Stimulated activated CD4-positive, alpha-beta T cell treated with anti-CD3 and anti-CD28 coated beads, Interleukin-15, amount 100 ng/mL, for 24 hours (primary cell): Measurements from ENCODE around the gene C6orf58.

Experiments used
- DNase-seq: peaks from one replicate; pipeline ENCODE4 v3.0.0-alpha.2; 2020

The C6orf58 gene

DNA sequence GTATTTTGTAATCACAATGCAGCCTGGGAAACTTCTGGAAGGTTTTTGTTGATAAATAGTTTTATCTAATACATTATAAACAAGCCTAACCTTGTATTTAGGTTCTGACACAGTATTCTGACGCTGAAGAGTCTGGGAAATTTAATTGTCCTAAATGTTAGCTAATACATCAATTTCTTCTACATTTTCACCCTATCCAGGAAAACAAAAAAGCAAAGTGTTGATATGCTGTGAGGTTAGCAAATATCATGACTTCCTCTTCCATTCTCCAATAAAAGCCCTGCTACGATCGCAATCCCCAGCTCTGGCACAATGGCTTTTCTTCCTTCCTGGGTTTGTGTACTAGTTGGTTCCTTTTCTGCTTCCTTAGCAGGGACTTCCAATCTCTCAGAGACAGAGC lies at the start of gene C6orf58:
TSS of gene C6orf58 (plus strand) at position 301 of the 400 bp plus-strand sequence. CDS start at position 313, 12 bp downstream.
- DNase-seq = no peak

DNA sequence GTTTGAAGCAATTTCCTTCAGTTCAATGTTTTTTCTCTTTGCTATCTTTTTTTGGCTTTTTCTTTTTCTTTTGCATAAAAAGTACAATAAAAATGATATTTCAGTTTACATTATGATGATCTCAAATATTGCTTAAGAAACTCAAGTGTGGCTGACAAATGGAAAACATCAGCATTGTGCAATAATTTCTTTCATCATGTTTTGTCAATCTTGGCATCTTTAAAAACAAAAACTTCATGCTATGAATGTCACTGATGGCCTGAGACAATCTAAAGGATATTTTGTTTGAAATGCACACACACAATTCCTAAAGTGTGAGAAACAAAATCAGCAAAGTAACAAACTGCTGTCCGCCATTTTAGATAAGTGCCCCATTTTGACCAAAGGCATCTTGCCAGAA lies 44.0 kb upstream of the C6orf58 start:
- no peak for DNase-seq

DNA sequence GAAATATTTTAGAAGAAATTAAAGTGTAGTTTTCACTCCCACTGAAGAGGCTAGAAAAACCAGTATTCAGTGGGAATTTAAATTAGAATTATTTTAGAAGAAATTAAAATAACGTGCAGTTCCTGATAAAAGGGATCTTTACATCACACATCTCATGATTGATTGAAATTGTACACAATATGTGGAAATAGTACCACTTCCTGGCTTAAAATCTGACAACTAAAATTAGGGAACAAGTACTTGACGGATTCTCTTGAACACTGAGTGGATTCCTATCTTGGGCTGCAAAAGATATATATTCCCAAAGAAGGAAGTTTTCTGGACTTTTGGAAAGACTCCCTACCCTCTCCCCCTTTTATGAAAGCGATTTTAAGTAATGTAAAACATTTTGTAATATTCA lies 43.2 kb upstream of the C6orf58 start:
- no peak for DNase-seq

DNA sequence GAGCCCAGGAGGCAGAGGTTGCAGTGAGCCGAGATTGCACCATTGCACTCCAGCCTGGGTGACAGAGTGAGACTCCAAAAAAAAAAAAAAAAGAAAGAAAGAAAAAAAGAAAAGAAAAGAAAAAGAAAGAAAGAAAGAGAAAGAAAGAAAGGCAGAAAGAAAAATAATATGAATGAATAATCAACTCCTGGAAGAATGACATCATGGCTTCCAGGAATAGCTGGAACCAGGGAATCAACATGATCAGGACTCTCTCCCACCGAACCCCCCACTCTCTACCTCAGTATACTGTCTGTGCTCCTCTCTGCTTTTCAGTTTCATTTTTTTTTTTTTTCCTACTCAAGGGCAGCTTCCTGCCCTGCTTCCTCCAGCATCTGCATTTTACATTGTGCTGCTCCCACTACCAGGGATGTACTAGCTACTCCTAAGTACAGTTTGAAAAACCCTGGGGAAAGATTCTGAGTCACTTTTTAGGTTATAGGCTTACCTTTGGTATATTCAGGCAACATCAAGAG lies 38.2 kb upstream of the C6orf58 start:
- no peak for DNase-seq

DNA sequence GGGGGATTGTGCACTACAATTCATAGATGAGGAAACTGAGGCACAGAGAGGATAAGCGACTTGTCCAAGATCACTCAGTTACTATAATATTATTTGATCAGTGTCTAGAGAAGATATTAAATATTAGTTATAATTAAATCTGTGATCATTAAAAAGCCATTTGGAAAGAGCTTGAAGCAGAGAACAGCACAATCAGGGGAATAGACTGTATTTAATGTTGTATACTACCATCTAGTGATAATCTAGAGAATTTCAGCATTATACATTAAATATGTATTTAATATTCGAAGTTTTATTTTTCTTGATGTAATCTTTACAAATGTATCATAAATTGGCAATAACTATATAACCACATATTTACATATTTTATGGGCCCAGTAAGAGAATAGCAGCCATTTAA lies 37.7 kb upstream of the C6orf58 start:
- DNase-seq = no peak

DNA sequence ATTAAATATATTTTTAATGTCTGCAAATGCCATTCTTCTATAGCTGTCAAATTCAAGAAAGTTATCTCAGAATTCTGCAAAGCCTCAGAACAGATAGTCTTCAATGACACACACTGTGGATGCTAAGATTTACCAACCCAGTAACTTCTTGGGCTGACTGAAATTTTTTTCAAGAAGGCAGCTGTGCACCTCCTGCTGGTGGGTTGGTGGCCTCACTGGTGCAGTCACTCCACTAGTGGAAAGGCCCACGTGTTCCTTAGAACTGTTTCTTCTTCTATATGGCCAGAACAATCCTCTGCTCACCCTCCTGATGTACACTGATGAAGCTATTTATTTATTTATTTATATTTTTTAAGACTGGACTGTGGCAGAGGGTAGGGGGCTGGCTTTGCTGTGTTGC lies 29.8 kb upstream of the C6orf58 start:
- DNase-seq = peak; percentile 36

DNA sequence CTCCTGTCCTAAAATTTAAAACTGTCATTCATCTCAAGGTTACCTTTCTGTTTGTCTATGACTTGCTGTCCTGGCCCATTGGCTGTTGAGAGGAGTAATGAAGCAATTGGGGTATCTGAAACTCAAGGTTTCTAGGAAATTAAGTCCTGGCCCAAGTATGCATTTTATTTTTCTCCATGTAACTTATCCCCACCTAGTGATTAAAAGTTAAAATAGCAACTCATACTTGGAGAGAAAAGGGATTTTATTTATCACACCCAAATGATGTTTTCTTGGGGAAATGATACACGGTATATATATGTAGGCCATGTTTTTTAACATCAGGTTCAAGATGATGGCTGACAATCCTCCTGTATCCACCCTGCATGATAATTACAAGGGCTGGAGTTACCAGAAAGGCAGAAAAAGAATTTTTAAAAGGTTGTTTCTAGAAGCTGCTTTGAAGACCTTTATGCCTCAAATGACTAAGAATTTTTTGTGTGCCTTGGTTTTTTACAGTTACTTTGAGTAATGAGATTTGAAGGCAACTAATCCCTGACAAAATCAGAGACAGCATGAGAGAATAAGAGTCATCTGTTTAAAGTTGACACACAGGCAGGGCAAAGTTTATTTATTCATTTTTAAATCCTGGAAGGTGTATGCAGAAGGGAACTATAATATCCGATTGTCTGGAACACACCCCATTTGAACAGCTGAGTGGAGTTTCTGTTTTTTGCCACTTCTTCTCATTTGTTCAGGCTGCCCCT lies 28.9 kb upstream of the C6orf58 start:
- DNase-seq = no peak

DNA sequence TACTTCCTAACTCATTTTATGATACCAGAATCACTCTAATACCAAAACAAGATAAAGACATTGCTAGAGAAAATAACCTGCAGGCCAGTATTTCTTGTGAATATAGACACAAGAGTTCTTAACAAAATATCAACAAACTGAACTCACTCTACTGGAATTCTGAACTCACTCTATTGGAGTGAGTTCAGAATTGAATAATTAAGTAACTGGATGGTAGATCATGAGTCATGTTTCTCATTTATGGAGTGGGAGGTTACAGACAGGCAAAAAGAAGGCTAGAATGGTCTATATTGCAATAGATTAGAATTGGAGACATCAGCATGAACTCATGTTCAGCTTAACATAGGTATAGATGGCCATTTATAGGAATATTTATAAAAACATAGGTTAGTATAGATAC lies 26.6 kb upstream of the C6orf58 start:
- DNase-seq = no peak

DNA sequence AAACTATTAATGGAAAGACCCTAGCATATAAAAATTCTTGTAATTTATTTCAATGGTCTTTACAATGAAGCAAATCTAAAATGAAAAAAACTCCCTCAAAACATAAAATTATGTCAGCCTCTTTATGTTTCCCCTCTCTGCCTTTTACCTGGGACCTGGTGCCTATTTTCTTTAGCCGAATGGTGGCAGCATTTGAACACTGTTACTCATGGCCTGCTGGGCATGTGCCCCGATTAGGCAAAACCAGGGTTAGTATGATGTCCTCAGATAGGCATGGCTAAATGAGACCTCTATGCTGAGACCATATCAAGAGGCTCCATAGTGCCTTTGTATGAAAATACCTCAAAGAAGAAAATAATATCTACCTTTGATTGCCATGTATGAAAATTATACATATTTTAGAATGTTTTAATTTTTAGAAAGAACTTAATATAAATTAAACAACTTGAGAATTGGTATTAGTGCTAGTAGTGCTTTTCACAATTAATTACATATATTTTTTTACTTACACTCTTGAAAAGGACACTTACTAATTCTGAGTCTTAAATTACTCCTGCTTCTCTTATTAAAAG lies 22.5 kb upstream of the C6orf58 start:
- DNase-seq = peak; percentile 11

DNA sequence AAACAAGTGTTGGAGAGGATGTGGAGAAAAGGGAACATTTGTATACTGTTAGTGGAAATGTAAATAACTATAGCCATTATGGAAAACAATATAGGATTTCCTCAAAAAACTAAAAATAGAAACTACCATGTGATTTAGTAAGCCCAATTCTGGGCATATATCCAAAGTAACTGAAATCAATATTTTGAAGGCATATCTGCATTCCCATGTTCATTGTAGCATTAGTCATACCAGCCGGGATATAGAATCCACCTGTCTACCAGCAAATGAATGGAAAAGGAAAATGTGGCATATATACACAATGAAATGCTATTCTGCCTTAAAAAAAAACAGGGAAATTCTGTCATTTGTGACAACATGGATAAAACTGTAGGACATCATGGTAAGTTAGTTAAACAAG lies 15.3 kb upstream of the C6orf58 start:
- DNase-seq = no peak

DNA sequence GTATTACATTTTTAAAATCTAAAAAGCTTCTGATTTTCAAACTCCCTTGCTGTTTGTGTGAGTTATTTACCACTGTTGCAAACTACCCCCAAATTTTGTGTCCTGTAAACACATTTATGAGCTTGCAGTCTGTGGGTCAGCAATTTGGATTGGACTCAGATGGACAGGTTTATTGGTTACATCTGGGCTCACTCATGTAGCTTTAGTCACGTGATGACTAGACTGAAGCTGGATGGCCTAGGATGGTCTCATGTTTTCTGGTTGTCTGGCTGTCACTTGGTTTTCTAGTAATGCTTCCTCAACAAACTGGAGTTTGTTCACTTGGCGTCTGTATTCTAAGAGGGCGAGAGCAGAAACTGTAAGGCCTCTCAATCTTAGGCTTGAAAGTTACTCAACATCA lies 12.2 kb upstream of the C6orf58 start:
- DNase-seq = no peak

DNA sequence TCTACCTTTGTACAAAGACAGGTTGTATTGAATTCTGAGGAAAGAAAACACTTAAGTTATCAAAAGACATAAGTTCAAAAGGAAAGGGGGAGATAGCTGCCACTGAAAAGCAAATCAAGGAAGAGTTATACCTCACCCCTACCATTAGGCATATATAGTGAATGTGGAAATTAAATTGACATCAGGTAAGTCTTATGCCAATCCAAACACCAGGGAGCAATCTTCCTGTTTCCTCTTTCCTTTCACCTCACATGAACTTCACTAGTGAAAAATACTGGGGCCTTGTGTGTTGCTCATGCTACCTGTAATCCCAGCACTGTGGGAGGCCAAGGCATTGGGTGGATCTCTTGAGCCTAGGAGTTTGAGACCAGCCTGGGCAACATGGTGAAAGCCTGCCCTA lies 10.9 kb upstream of the C6orf58 start:
- no peak for DNase-seq

DNA sequence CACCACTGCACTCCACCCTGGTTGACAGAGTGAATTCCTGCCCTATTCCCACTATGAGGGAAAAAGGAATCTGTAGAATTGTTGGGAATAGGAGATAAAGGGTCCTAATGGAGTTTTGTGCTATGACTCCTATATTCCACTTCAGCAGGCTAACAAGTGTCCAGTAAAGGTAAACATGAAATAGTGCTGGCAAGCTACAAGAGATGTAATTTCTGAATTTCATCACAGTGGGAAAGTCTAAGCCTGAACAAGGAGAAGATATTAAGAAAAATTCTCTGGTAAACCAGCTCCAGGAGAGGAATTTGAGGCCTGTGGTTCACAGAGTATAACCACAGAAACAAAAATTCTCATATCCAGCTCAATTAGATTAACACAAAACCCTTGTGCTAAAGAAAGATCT lies 10.3 kb upstream of the C6orf58 start:
- DNase-seq = no peak

DNA sequence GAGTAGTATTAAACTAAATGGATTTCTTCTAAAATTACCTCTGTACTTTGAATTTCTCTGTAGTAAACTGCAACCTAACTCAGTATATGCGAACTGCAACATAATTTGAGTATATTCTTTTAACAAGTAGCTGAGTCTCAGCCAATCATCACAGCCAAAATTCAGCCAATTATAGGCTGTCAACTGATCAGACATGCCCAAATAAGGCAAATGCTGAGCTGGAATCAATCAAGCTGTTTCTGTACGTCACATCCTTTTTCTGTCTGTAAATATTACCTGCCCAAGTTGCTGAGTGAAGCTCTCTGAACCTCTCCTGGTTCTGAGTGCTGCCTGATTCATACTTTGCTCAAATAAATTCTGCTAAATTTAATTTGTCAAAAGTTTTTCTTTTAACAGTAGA lies 9.5 kb upstream of the C6orf58 start:
- no peak for DNase-seq

DNA sequence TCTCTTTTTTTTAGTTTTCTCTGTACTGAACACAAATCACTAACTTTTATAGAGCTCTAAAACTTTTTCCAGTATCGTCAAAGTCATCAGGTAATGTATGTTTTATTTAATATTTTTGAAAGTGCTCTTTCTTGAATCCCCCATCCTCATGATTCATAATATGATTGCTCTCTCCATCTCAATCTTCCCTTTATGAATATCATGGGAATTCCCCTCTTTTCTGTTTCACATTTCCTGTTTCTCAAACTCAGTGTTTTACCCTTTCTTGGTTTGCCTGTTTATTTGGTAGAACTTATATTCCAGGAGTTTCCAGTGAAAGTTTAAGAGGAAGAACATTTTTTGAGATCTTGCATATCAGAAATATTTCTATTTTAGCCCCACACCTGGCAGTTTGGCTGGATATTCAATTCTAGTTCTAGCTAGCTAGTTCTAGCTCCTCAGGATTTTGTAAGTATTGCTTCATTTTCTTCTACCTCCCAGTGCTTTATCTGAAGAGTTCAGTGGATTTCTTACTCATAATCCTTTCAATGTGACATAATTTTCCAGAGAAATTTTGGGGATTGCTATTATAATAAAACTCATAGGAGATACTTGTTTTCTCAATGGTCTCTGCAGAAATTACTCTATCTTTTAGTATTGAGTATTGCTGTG lies 6.1 kb upstream of the C6orf58 start:
- DNase-seq = no peak

DNA sequence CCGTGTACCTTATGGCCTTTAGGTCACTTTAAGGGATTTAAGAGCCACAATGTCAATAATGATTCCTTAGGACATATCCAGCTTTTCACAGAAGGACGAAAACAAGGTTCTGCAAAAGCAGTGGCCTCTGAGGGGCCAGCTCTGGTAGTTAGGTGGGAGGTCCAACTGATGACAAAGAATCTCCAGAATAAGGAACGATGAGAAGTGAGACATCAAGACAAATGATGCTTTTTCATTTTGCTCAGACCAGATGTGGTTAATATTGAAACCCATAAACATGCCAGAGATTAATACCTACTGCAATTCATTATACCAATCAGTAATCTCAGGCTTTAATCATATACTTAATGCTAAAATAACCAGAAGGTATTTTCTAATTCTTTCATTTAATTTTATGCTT lies 1.9 kb downstream of the C6orf58 start:
- no peak for DNase-seq

DNA sequence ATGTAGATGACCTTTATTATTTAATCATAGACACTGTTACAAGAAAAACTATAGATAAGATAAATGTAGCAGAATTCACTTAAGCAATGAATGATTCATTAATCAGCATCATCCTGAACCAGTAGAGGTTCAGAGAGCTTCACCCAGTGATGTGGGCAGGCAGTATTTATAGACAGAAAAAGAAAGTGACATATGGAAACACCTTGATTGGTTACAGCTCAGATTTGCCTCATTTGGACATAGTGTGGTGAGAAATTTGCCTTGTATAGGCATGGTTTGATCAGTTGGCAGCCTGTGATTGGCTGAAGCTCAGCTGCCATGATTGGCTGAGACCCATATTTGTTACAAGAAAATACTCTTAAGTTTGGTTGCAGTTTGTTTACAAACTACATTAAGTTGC lies 4.6 kb downstream of the C6orf58 start:
- no peak for DNase-seq

DNA sequence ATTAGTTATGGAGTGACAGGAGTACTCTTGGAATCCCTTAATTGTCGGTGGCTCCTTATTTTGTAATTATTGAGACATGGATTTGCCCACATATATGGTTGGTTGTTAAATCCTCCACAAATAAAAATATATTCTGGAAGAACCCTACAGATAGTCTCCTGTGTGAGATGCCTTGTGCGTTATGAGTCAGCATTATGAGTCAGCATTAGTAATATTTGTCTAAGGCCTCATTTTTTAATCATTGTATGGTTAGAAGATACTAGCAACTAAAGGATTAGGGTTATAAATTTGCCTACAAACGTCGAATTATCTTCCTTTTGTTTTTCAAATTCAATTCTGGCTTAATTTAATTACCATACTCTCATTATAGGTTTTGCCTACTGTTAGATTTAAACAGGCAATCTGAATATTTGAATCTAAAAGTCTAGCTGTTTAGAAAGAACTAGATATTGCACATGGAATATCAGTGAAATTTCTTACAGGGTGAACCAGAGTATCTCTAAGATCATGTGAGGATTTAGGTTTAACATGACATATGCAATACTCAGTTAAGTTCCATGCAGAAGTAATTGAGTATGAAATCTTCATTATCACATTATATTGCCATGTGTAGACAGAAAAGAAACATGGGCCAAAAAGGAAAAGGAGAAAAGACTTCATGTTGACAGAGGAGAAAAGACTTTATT lies 5.9 kb downstream of the C6orf58 start:
- no peak for DNase-seq

DNA sequence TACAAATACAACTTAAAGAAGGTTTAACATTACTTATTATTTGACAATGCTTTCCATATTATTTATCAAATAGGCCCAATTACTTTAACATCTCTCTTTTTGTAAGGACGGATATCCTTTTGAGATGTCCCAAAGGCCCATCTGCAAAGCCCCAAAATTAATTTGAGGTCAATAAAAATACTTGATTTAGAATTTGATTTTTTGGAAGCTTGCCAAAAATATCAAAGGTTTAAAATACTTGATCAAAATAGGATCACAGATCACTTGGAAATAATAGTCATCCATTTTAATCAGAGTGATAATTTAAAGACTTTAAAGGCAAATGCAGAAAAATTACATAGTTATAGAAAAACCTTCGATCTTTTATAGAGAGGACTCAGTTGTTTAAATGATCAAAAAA lies 8.1 kb downstream of the C6orf58 start:
- DNase-seq = no peak

DNA sequence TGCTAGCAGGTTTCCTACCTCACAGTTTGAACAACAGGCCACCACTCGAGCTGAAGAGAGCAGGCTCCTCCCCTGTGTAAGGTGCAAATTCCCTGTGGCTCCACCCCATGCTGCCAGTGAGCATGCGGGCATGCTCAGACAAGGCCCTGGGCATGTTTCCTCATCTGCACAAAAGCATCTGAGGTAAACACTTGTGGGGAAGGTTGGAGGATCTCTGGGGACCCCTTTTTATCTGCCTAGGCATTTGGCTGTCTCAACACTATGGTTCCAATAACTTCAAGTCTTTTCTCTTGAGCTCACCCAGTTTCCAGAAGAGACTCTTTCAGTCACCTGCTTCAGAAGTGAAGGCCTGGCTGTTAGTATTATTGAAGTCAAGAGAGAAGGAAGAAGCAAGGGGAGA lies 9.4 kb downstream of the C6orf58 start:
- DNase-seq = no peak

DNA sequence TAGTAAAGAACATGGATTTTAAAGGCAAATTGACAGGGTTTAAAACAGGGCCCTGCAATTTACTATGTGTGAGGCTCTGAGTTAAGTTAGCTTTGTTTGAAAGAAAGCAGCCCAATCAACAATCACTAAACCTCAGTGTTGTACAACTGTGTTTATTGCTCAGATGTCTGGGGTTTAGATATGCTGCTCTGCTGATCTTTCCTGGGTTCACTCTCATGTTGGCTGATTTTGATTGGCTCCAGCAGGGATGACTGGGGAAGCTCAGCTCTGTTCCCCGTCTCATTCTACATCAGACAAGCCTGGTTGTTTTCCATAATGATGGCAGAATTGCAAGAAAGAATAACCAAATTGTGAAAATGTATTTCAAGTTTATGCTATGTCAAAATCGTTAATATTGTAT lies 10.9 kb downstream of the C6orf58 start:
- DNase-seq = no peak

DNA sequence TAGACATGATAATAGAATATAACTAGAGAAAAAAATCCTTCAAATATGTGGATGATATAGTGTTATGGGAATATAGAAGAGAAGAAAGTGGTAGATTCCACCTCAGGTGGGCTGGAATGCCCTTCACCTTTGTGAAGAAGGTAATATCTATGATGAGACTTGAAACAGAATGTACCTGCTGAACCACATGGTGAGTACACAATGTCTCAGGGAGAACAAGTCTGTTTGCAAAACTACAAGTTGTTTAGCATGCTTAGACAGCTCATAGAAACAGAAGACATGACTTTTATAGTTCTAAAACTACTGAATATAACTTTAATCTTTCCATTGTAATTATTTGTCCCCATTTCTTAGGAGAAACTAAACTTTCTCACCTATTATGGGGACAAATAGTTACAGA lies 12.2 kb downstream of the C6orf58 start:
- DNase-seq = no peak

DNA sequence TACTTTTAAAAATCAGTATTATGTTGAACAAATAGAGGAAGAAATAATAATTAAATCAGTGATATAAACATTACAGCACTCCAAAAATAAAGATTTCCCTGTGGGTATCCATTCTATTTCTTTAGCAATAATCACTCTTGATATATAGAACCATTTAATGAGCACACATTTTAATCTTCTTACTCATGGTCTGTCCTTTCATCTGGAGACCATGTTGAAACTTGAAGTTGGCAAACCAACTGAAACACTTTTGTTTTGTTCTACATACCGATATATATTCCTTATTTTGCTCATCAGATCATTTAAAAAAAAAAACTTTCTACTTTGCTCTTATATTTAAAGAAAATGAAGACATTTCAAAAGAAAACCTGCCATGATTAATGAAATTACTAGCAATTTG lies 13.4 kb downstream of the C6orf58 start:
- no peak for DNase-seq

DNA sequence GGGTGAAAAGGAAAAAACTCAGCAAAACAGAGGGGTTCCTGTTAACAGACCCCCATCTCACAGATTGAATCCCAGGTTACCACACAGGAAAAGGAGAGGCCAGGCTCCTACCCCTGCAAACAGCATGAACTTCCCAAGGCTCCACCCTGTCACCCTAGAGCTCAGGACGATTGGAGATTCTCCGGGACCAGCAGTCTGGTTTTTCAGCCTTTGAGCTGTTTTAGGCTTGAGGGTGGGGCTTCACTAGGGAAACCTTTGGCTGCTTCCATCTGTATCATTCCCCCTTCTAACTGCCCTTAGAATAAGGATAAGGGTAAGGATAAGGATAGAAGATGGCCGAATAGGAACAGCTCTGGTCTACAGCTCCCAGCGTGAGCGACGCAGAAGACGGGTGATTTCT lies 16.0 kb downstream of the C6orf58 start:
- DNase-seq = no peak
